Panc1 (cell line): ENCODE results near the gene BMPR2. TPM values are rescaled to one million over a fixed set of nuclear protein-coding genes. Genes with fewer than 3 reads are reported as not detected.

Source experiments
- ATAC-seq: fragments of 200-7000 bp; cut with Tn5 transposase; 2 replicates; pipeline ENCODE4 v1.9.1; 2020; ENCODE audit warnings: mild to moderate bottlenecking, moderate library complexity
- BruUV-seq: library from RNA; stranded (reverse); fragments of 400-500 nt; replicated peaks from 2 replicates; lab custom pipeline; 2021; lab: Mats Ljungman, UMichigan
- CTCF ChIA-PET: fragments of 300-600 bp; sonication (Branson Sonifier 250); formaldehyde crosslinking; loops from one replicate; lab custom pipeline; 2022; ENCODE audit warnings: antibody characterized with exemption; lab: Charles Lee
- POLR2A ChIA-PET: fragments of 300-600 bp; sonication (Branson Sonifier 250); formaldehyde crosslinking; loops from one replicate; lab custom pipeline; 2022; ENCODE audit warnings: antibody characterized with exemption; lab: Charles Lee
- DNase-seq: peaks from one replicate; pipeline ENCODE4 v3.0.0-alpha.2; 2010; ENCODE audit warnings: low read depth, low spot score
- H3K27ac ChIP-seq: 2 replicates; pipeline ENCODE4 v1.5.1; 2011; ENCODE audit warnings: mild to moderate bottlenecking, low read length, inconsistent platforms
- H3K27me3 ChIP-seq: fragments of 200-500 bp; sonication (Bioruptor generic); 2 replicates; pipeline ENCODE4 v1.6.0; 2014; ENCODE audit warnings: low read length, inconsistent platforms; ENCODE audit not compliant: control insufficient read depth, insufficient read depth
- H3K36me3 ChIP-seq: fragments of 200-500 bp; sonication (Bioruptor generic); 2 replicates; pipeline ENCODE4 v1.5.1; 2014; ENCODE audit warnings: inconsistent platforms, mild to moderate bottlenecking, low read length, moderate library complexity; ENCODE audit not compliant: control insufficient read depth, insufficient read depth
- H3K4me1 ChIP-seq: 2 replicates; pipeline ENCODE4 v1.5.1; 2011; ENCODE audit warnings: inconsistent platforms, mild to moderate bottlenecking, low read length, moderate library complexity; ENCODE audit not compliant: control insufficient read depth, insufficient read depth
- H3K4me3 ChIP-seq, 2 experiments: 2 replicates each; pipeline ENCODE4 v1.5.1; 2011 to 2012; ENCODE audit warnings: low read depth in 2 of 2, low read length in 2 of 2, mild to moderate bottlenecking in 2 of 2, inconsistent platforms in 1 of 2, moderate library complexity in 1 of 2
- H3K9me3 ChIP-seq: fragments of 200-500 bp; sonication (Bioruptor generic); 2 replicates; pipeline ENCODE4 v1.5.1; 2014; ENCODE audit warnings: low read depth, mild to moderate bottlenecking, inconsistent platforms, low read length, moderate library complexity; ENCODE audit not compliant: control insufficient read depth, insufficient read depth
- POLR2AphosphoS5 ChIP-seq: IDR thresholded peaks from 2 replicates; pipeline ENCODE4 v1.6.1; 2012; ENCODE audit warnings: mild to moderate bottlenecking, low read depth, low read length, moderate library complexity
- SIN3A ChIP-seq: IDR thresholded peaks from 2 replicates; pipeline ENCODE4 v1.6.1; 2012; ENCODE audit warnings: low read depth, mild to moderate bottlenecking, low read length, moderate library complexity, borderline replicate concordance; ENCODE audit not compliant: insufficient read depth
- TCF7L2 ChIP-seq: IDR thresholded peaks from 2 replicates; pipeline ENCODE4 v1.6.1; 2011; ENCODE audit warnings: mild to moderate bottlenecking, low read depth, low read length, inconsistent platforms
- in situ Hi-C: cut with HindIII; loops from 2 replicates; pipeline ENCODE4 v1.10.0; 2016; ENCODE audit warnings: low sequenced_read_pairs, low pct_unique_long_range_greater_than_20kb
- intact Hi-C: fragments of 100-400 bp; cut with micrococcal nuclease; formaldehyde crosslinking; loops from one replicate; pipeline ENCODE4 v1.10.0; 2022; ENCODE audit not compliant: unreplicated experiment
- total RNA-seq: library from RNA; stranded (reverse); gene quantifications from one replicate; pipeline ENCODE4 v1.2.1, GENCODE V29; 2021; ENCODE audit not compliant: unreplicated experiment
- TF ChIP-seq, protein P1 (sequence below), 2 experiments: IDR thresholded peaks; 2 replicates each; pipeline ENCODE4 v1.6.1; 2011 to 2012; ENCODE audit warnings: low read depth in 2 of 2, control low read depth in 1 of 2, low read length in 1 of 2, mild to moderate bottlenecking in 1 of 2, moderate library complexity in 1 of 2; ENCODE audit not compliant: insufficient read depth in 1 of 2
- TF ChIP-seq, protein P2 (sequence below): fragments of 450-650 bp; IDR thresholded peaks from 2 replicates; pipeline ENCODE4 v1.5.1; 2017; ENCODE audit warnings: mild to moderate bottlenecking

The BMPR2 gene
- total RNA-seq, 1 experiment from 2014 or later: 65.2 TPM

DNA sequence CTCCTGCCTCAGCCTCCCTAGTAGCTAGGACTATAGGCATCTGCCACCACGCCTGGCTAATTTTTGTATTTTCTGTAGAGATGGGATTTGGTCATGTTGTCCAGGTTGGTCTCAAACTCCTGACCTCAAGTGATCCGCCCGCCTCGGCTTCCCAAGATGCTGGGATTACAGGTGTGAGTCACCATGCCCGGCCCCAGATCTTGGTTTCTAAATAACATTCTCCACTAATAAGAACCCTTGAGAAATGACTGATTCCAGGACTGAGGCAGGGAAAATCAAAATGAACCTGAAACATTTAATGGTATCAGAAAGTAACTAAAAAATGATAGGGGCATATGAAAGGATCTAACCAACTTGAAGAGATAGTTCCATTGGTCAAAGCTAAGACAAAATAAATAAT is 34.0 kb downstream of the BMPR2 start:
- DNase-seq (no peak), ATAC-seq (no peak)
- Histone ChIP-seq H3K4me3 (no peak overlapping the region), H3K36me3 (no peaks in the 10 kb centered on the region), H3K27me3 (no peaks in the 10 kb centered on the region), H3K9me3 (no peaks in the 10 kb centered on the region), H3K4me1 (peaks cover 2% of the 10 kb centered on the region; the same call in 1 of the 2 replicates), H3K27ac (no peak overlapping the region)
- CTCF ChIA-PET: interaction anchor here (0.6 kb wide), 1 partner anchor 227 kb away, joined by 11 read pairs; no protein-coding TSS in a partner anchor
- in situ Hi-C loops (no loop called here), intact Hi-C loops (no loop called here)
- TF ChIP-seq TCF7L2 (no peak), POLR2AphosphoS5 (no peak), SIN3A (no peak)
- TF ChIP-seq, protein P1, sequence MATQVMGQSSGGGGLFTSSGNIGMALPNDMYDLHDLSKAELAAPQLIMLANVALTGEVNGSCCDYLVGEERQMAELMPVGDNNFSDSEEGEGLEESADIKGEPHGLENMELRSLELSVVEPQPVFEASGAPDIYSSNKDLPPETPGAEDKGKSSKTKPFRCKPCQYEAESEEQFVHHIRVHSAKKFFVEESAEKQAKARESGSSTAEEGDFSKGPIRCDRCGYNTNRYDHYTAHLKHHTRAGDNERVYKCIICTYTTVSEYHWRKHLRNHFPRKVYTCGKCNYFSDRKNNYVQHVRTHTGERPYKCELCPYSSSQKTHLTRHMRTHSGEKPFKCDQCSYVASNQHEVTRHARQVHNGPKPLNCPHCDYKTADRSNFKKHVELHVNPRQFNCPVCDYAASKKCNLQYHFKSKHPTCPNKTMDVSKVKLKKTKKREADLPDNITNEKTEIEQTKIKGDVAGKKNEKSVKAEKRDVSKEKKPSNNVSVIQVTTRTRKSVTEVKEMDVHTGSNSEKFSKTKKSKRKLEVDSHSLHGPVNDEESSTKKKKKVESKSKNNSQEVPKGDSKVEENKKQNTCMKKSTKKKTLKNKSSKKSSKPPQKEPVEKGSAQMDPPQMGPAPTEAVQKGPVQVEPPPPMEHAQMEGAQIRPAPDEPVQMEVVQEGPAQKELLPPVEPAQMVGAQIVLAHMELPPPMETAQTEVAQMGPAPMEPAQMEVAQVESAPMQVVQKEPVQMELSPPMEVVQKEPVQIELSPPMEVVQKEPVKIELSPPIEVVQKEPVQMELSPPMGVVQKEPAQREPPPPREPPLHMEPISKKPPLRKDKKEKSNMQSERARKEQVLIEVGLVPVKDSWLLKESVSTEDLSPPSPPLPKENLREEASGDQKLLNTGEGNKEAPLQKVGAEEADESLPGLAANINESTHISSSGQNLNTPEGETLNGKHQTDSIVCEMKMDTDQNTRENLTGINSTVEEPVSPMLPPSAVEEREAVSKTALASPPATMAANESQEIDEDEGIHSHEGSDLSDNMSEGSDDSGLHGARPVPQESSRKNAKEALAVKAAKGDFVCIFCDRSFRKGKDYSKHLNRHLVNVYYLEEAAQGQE (IDR thresholded peaks at IDR 0.05; ENCODE audit: insufficient read depth in 1 of 2, low read depth in 2 of 2, low read length in 1 of 2): no peak
- TF ChIP-seq, protein P2, sequence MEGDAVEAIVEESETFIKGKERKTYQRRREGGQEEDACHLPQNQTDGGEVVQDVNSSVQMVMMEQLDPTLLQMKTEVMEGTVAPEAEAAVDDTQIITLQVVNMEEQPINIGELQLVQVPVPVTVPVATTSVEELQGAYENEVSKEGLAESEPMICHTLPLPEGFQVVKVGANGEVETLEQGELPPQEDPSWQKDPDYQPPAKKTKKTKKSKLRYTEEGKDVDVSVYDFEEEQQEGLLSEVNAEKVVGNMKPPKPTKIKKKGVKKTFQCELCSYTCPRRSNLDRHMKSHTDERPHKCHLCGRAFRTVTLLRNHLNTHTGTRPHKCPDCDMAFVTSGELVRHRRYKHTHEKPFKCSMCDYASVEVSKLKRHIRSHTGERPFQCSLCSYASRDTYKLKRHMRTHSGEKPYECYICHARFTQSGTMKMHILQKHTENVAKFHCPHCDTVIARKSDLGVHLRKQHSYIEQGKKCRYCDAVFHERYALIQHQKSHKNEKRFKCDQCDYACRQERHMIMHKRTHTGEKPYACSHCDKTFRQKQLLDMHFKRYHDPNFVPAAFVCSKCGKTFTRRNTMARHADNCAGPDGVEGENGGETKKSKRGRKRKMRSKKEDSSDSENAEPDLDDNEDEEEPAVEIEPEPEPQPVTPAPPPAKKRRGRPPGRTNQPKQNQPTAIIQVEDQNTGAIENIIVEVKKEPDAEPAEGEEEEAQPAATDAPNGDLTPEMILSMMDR: no peak
- POLR2A ChIA-PET: no interaction called here
- BruUV-seq: no TSS peak

DNA sequence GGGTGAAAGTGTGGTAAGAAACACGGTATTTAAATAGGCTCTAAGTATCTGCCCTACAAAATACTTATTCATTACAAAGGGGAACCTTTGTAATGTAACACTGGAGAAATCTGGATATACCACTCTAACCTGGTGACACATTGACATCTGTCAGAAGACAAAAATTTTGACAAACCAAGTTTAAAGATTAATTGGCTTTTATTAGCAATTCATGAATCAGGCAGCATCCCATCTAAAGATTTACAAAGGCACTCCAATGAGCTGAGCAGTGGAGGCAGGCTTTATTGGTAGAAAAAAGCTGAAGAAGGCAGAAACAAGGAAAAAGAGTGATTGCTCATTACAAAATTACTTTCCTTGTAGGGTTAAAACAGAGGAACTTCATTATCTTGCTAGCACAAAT is 35.0 kb downstream of the BMPR2 start:
- no peaks in the 10 kb centered on the region for H3K27me3 ChIP-seq
- no TSS peak for BruUV-seq
- intact Hi-C loops (no loop called here), in situ Hi-C loops (no loop called here)
- POLR2A ChIA-PET: no interaction called here
- H3K27ac ChIP-seq: no peak overlapping the region
- ATAC-seq (no peak), DNase-seq (no peak)
- no peaks in the 10 kb centered on the region for H3K36me3 ChIP-seq
- no peak overlapping the region for H3K4me3 ChIP-seq
- TF ChIP-seq, protein P1 (IDR thresholded peaks at IDR 0.05; ENCODE audit: insufficient read depth in 1 of 2, low read depth in 2 of 2, low read length in 1 of 2): no peak
- TF ChIP-seq TCF7L2 (no peak), POLR2AphosphoS5 (no peak), SIN3A (no peak)
- H3K9me3 ChIP-seq: no peaks in the 10 kb centered on the region
- no peaks in the 10 kb centered on the region; the same call in 1 of the 2 replicates for H3K4me1 ChIP-seq
- CTCF ChIA-PET: no interaction called here
